ENCODE results near the gene MRPL43.

Gene MRPL43

DNA sequence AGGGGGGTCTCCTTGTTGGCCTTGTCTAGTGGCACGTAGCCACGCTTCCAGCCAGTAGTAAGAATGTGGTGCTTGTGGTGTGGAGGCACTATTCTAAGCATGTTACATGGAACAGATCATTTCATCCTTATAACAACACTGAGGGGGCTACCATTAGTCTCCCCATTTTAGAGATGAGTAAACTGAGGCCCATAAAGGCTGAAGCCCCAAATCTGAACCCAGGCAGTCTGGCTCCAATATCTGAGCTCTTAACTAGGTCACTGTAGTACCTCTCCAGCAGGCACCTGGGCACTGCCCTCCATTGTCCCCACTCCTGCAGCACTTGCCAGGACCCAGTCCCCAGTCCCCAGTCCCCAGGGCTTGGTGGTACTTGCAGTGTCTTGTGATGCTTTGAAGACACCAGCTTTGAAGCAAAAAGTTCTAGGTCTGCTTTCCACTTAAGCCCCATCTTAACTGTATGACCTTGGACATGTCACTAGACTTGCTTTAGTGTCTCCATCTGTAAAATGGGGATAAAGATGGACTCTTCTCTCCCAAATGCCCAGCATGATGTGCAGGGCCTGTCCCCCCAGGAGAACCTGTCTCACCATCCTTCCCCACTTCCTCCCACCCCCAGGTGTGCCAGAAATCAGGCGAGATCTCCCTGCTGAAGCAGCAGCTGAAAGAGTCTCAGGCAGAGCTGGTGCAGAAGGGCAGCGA is 18.7 kb upstream of the MRPL43 start:
- ChIA-PET CTCF (interaction anchor here (1.3 to 8.1 kb wide), 4 partner anchors 8 to 136 kb away, joined by 4 to 96 read pairs (median 38); partner anchors contain the start of gene LZTS2), POLR2A (no interaction called here)
- TF ChIP-seq, protein P1, sequence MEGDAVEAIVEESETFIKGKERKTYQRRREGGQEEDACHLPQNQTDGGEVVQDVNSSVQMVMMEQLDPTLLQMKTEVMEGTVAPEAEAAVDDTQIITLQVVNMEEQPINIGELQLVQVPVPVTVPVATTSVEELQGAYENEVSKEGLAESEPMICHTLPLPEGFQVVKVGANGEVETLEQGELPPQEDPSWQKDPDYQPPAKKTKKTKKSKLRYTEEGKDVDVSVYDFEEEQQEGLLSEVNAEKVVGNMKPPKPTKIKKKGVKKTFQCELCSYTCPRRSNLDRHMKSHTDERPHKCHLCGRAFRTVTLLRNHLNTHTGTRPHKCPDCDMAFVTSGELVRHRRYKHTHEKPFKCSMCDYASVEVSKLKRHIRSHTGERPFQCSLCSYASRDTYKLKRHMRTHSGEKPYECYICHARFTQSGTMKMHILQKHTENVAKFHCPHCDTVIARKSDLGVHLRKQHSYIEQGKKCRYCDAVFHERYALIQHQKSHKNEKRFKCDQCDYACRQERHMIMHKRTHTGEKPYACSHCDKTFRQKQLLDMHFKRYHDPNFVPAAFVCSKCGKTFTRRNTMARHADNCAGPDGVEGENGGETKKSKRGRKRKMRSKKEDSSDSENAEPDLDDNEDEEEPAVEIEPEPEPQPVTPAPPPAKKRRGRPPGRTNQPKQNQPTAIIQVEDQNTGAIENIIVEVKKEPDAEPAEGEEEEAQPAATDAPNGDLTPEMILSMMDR (IDR thresholded peaks at IDR 0.05; ENCODE audit: control extremely low read depth, extremely low read depth, low read depth, missing control alignments), result no peak
- DNase-seq (ENCODE audit: extremely low spot score), result no peak

- CTCF ChIA-PET, result interaction anchor here (1.3 to 8.1 kb wide), 2 partner anchors 12 to 137 kb away, joined by 4 to 96 read pairs; no protein-coding TSS in a partner anchor
- no peak for DNase-seq (ENCODE audit: extremely low spot score)
- POLR2A ChIA-PET, result no interaction called here
- TF ChIP-seq, protein P1 (IDR thresholded peaks at IDR 0.05; ENCODE audit: control extremely low read depth, extremely low read depth, low read depth, missing control alignments), result no peak
Observed at GRCh38 chr10:101005361-101005760, 18.1 kb upstream of the MRPL43 start.

DNA sequence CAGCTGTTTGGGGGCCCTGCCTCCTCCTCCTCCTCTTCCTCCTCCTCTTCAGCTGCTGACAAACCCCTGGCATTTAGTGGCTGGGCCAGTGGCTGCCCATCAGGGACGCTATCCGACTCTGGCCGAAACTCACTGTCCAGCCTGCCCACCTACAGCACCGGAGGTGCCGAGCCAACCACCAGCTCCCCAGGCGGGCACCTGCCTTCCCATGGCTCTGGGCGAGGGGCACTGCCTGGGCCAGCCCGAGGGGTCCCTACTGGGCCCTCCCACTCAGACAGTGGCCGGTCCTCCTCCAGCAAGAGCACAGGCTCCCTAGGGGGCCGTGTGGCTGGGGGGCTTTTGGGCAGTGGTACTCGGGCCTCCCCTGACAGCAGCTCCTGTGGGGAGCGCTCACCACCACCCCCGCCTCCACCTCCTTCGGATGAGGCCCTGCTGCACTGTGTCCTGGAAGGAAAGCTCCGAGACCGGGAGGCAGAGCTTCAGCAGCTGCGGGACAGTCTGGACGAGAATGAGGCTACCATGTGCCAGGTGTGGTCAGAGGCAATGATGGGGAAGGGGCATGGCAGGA is 16.4 kb upstream of the MRPL43 start:
- POLR2A ChIA-PET, result no interaction called here
- DNase-seq (ENCODE audit: extremely low spot score), result no peak
- TF ChIP-seq, protein P1 (IDR thresholded peaks at IDR 0.05; ENCODE audit: control extremely low read depth, extremely low read depth, low read depth, missing control alignments), result no peak
- CTCF ChIA-PET, result interaction anchor here (1.2 to 8.1 kb wide), 5 partner anchors 7 to 46 kb away, joined by 3 to 96 read pairs (median 8); no protein-coding TSS in a partner anchor

DNA sequence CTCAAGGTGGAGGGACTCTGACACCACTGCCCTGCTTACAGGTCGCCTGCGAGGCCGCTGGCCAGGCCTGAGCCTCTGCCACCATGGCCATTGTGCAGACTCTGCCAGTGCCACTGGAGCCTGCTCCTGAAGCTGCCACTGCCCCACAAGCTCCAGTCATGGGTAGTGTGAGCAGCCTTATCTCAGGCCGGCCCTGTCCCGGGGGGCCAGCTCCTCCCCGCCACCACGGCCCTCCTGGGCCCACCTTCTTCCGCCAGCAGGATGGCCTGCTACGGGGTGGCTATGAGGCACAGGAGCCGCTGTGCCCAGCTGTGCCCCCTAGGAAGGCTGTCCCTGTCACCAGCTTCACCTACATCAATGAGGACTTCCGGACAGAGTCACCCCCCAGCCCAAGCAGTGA is 15.2 kb upstream of the MRPL43 start:
- POLR2A ChIA-PET, result no interaction called here
- TF ChIP-seq, protein P1 (IDR thresholded peaks at IDR 0.05; ENCODE audit: control extremely low read depth, extremely low read depth, low read depth, missing control alignments), result no peak
- DNase-seq (ENCODE audit: extremely low spot score), result no peak
- CTCF ChIA-PET, result interaction anchor here (0.8 to 8.1 kb wide), 6 partner anchors 8 to 130 kb away, joined by 3 to 96 read pairs (median 6); no protein-coding TSS in a partner anchor

- DNase-seq (ENCODE audit: extremely low spot score), result no peak
- ChIA-PET POLR2A (no interaction called here), CTCF (interaction anchor here (1.1 to 6.6 kb wide), 4 partner anchors 15 to 129 kb away, joined by 3 to 101 read pairs (median 4); no protein-coding TSS in a partner anchor)
Observed at GRCh38 chr10:101001659-101002035, 14.3 kb upstream of the MRPL43 start.

DNA sequence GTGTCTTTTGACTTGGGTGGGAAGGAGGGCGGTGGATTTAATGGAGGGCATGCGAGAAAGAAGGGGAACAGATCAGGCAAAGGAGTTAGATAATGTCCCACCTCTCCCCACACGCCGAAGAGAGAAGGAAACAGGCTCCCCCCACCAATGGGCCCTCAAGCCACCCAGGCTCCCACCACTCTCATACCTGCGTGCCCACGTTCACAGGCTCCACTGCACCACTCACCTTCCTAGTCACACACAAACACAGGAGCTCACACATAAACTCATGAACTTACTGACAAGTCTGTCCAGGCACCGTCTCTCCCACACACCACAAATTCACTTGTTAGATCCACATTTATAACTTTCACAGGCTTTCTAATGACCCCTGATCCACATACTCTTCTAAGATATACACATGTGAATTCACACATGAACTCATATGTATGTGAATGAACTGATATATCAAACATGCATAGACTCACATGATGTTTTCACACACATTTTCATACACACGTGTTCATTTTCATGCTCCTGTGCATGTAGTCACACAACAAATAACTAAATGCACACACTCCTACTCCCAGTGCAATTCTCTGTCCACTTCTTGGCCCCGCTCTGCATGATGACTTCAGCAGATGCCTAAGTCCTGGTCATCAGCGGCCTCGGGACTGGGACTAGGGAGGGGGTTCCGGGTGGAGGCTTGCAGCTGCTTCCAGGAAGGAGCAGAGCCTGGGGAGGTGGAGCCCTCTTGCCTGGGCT is 13.8 kb upstream of the MRPL43 start:
- POLR2A ChIA-PET, result no interaction called here
- CTCF ChIA-PET, result interaction anchor here (1.1 to 6.6 kb wide), 4 partner anchors 16 to 129 kb away, joined by 3 to 101 read pairs (median 4); no protein-coding TSS in a partner anchor
- TF ChIP-seq, protein P1 (IDR thresholded peaks at IDR 0.05; ENCODE audit: control extremely low read depth, extremely low read depth, low read depth, missing control alignments), result no peak
- no peak for DNase-seq (ENCODE audit: extremely low spot score)

More at GRCh38 chr10:101001659-101002035, 14.3 kb upstream of the MRPL43 start:
- TF ChIP-seq, protein P1 (IDR thresholded peaks at IDR 0.05; ENCODE audit: control extremely low read depth, extremely low read depth, low read depth, missing control alignments), result no peak
